Thyroid gland (tissue), 4 donors: ENCODE results near the gene TMEM219.

Source experiments
- CTCF ChIP-seq, 6 experiments: fragments of 200-600 bp in 3 of 6; fragments of 450-650 bp in 3 of 6; sonication (generic) in 3 of 6; IDR thresholded peaks; one replicate each; pipeline ENCODE4 v1.5.1; 2016 to 2019; ENCODE audit warnings: antibody characterized with exemption in 6 of 6, mild to moderate bottlenecking in 2 of 6, inconsistent platforms in 1 of 6, moderate library complexity in 1 of 6
- POLR2A ChIP-seq, 2 donors: fragments of 450-650 bp; IDR thresholded peaks; one replicate each; pipeline ENCODE4 v1.6.1; 2017; ENCODE audit warnings: antibody characterized with exemption in 2 of 2, mild to moderate bottlenecking in 2 of 2, moderate library complexity in 1 of 2

- no peak for TF ChIP-seq CTCF (IDR thresholded peaks at IDR 0.05)
- TF ChIP-seq POLR2A (IDR thresholded peaks at IDR 0.05) = no peak
These were observed 48.3 kb downstream of the TMEM219 start for GRCh38 chr16:30009990-30010843.
